SK-N-MC (cell line): ENCODE results near the gene TRIM62.
"Not testable (repeated sequence)": the region's sequence is repeated elsewhere in the genome, so short reads cannot be mapped to it uniquely, and the experiment has no call there.

Experiments
- EZH2 ChIP-seq: fragments of 200-600 bp; sonication (generic); IDR thresholded peaks from one replicate; pipeline ENCODE4 v1.6.1; 2017; ENCODE audit warnings: antibody characterized with exemption
- POLR2AphosphoS5 ChIP-seq: IDR thresholded peaks from 2 replicates; pipeline ENCODE4 v1.6.1; 2012; ENCODE audit warnings: mild to moderate bottlenecking, low read depth, low read length, borderline replicate concordance

DNA sequence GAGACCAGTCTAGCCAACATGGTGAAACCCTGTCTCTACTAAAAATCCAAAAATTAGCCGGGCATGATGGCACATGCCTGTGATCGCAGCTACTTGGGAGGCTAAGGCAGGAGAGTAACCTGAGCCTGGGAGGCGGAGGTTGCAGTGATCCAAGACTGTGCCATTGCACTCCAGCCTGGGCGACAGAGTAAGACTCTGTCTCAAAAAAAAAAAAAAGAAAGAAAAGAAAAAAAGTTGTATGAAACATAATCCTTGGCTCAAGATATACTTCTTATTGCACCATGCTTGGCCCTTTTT is 81.8 kb downstream of the TRIM62 start:
- not testable (repeated sequence) for TF ChIP-seq EZH2, POLR2AphosphoS5
